Ovary (tissue), 9 donors: ENCODE measurements around the gene APBB1IP. TPM values are rescaled to one million over a fixed set of nuclear protein-coding genes. Genes with fewer than 3 reads are reported as not detected.

Experiments
- DNase-seq, 5 donors: peaks; one replicate each; pipeline ENCODE4 v3.0.0-alpha.2; 2019 to 2020
- H3K27ac ChIP-seq, 2 donors: fragments of 200-600 bp; one replicate each; pipeline versions ENCODE4 v1.5.1 to v1.8.0; 2019 to 2022
- H3K27me3 ChIP-seq: fragments of 200-600 bp; one replicate; pipeline ENCODE4 v1.8.0; 2022
- H3K36me3 ChIP-seq: fragments of 200-600 bp; sonication (generic); one replicate; pipeline ENCODE4 v1.5.1; 2019
- H3K4me1 ChIP-seq: one replicate; pipeline ENCODE4 v1.8.1; 2013; ENCODE audit warnings: mild to moderate bottlenecking, moderate library complexity; ENCODE audit not compliant: insufficient read depth
- H3K4me3 ChIP-seq: fragments of 200-600 bp; sonication (generic); one replicate; pipeline ENCODE4 v1.5.1; 2017
- H3K9me3 ChIP-seq, 2 donors: fragments of 200-600 bp in 1 of 2; sonication (generic) in 1 of 2; one replicate each; pipeline versions ENCODE4 v1.5.1 to v1.8.1; 2013 to 2019; ENCODE audit warnings: mild to moderate bottlenecking in 1 of 2, moderate library complexity in 1 of 2
- CTCF ChIP-seq, 3 donors: fragments of 450-650 bp in 2 of 3; fragments of 200-600 bp in 1 of 3; IDR thresholded peaks; one replicate each; pipeline versions ENCODE4 v1.5.1 to v1.8.0; 2016 to 2022; ENCODE audit warnings: antibody characterized with exemption in 3 of 3, mild to moderate bottlenecking in 1 of 3
- EP300 ChIP-seq: sonication (generic); formaldehyde crosslinking; IDR thresholded peaks from one replicate; pipeline ENCODE4 v1.6.1; 2017; ENCODE audit warnings: antibody characterized with exemption
- POLR2A ChIP-seq: fragments of 450-650 bp; IDR thresholded peaks from one replicate; pipeline ENCODE4 v1.6.1; 2017; ENCODE audit warnings: antibody characterized with exemption, mild to moderate bottlenecking, moderate library complexity
- WGBS, 3 donors: extraction: QIAGEN DNeasy Blood & Tissue Kit in 1 of 3; methylation state at CpG; one replicate each; pipeline versions ENCODE4 v1.1.5 to v1.1.7; 2013 to 2017; 5-methylcytosine and 5-hydroxymethylcytosine counted together
- intact Hi-C, 4 donors: fragments of 100-400 bp; cut with DNase I; formaldehyde crosslinking; loops; one replicate each; pipeline versions ENCODE4 v1.11.0 to v1.15.1; 2022 to 2023
- polyA plus RNA-seq, 2 donors: library from polyadenylated mRNA; stranded (reverse); fragments of 200-250 nt in 1 of 2; fragments of 350-450 nt in 1 of 2; fragmentation: Illumina TruSeq in 1 of 2; extraction: RNeasy Lipid Tissue Mini Kit (QIAGEN cat#74804) in 1 of 2; gene quantifications; one replicate each; pipeline ENCODE4 v1.2.3, GENCODE V29; 2013 to 2014
- total RNA-seq, 7 donors: library from RNA; depleted of rRNA in 2 of 7; stranded (reverse); fragments of >200 nt in 2 of 7; fragmentation: NEBNext Ultra II Directional in 3 of 7; extraction: Animal tissue kit (Norgen Biotek cat#: 25700) in 3 of 7; gene quantifications; one replicate each; pipeline versions ENCODE4 v1.1.0 to v1.2.4, GENCODE V29; 2016 to 2023
- donor health status: DM: no; HTN: no; CAD: no; lungs with moderate emphysema.
- donor health status: DM: no; HTN: no; CAD: no.
- donor health status: Bipolar disorder and iron deficiency.
- donor health status: DM: yes; HTN: yes; CAD: no.
- donor health status: DM: no; HTN: no; CAD: no.
- donor health status: DM: yes; HTN: yes; CAD: no.

APBB1IP gene
- total and polyA plus RNA-seq, 9 donors, result 0.64 to 10.2 (median 1.8) TPM

GRCh38 chr10:26505491-26505890 is 67.3 kb downstream of the APBB1IP start:
- WGBS, 3 donors, result 89 to 95% (median 93%) methylated on average over 5 of the region's 5 CpGs
- TF ChIP-seq CTCF (IDR thresholded peaks at IDR 0.05), result no peak
- no peak for TF ChIP-seq POLR2A
- TF ChIP-seq EP300, result no peak
- no peaks in the 10 kb centered on the region for H3K27me3 ChIP-seq

GRCh38 chr10:26506736-26507135 is 68.6 kb downstream of the APBB1IP start:
- no peaks in the 10 kb centered on the region for H3K27me3 ChIP-seq

More at GRCh38 chr10:26505491-26505890, 67.3 kb downstream of the APBB1IP start:
- Histone ChIP-seq H3K9me3 (no peaks in the 10 kb centered on the region), H3K4me1 (no peaks in the 10 kb centered on the region), H3K27ac (no peak overlapping the region), H3K4me3 (no peak overlapping the region), H3K36me3 (no peaks in the 10 kb centered on the region)
- DNase-seq, result no peak
- intact Hi-C loops, result no loop called here

GRCh38 chr10:26507441-26507840 is 69.3 kb downstream of the APBB1IP start:
- H3K4me1 ChIP-seq, result no peaks in the 10 kb centered on the region
- no peak overlapping the region for H3K27ac ChIP-seq
- no peaks in the 10 kb centered on the region for H3K27me3 ChIP-seq
- H3K9me3 ChIP-seq, result no peaks in the 10 kb centered on the region
- intact Hi-C loops, result no loop called here
- no peak overlapping the region for H3K4me3 ChIP-seq
- no peak for DNase-seq
- H3K36me3 ChIP-seq, result no peaks in the 10 kb centered on the region
- TF ChIP-seq CTCF (IDR thresholded peaks at IDR 0.05), result no peak
- TF ChIP-seq POLR2A, result no peak
- TF ChIP-seq EP300, result no peak

More at GRCh38 chr10:26506736-26507135, 68.6 kb downstream of the APBB1IP start:
- no peak for DNase-seq
- WGBS, 3 donors, result 58 to 80% (median 68%) methylated on average over 3 of the region's 3 CpGs
- no peaks in the 10 kb centered on the region for H3K9me3 ChIP-seq
- intact Hi-C loops, result no loop called here
- H3K4me3 ChIP-seq, result no peak overlapping the region
- no peak for TF ChIP-seq POLR2A
- no peak for TF ChIP-seq CTCF (IDR thresholded peaks at IDR 0.05)
- TF ChIP-seq EP300, result no peak
- no peaks in the 10 kb centered on the region for H3K4me1 ChIP-seq
- H3K27ac ChIP-seq, result no peak overlapping the region
- no peaks in the 10 kb centered on the region for H3K36me3 ChIP-seq

- H3K4me1 ChIP-seq, result no peaks in the 10 kb centered on the region
- H3K9me3 ChIP-seq, result no peaks in the 10 kb centered on the region
- H3K27me3 ChIP-seq, result no peaks in the 10 kb centered on the region
- H3K4me3 ChIP-seq, result no peak overlapping the region
- TF ChIP-seq CTCF (IDR thresholded peaks at IDR 0.05) (no peak), POLR2A (no peak), EP300 (no peak)
- no peak for DNase-seq
- 62 to 80% (median 72%) methylated on average over 4 of the region's 4 CpGs for WGBS, 3 donors
- H3K36me3 ChIP-seq, result no peaks in the 10 kb centered on the region
- intact Hi-C loops, result no loop called here
- no peak overlapping the region for H3K27ac ChIP-seq
These were observed 69.9 kb downstream of the APBB1IP start for GRCh38 chr10:26508016-26508415.

- intact Hi-C loops, result no loop called here
- 61 to 81% (median 81%) methylated on average over 1 of the region's 1 CpG for WGBS, 3 donors
- Histone ChIP-seq H3K27me3 (no peaks in the 10 kb centered on the region), H3K27ac (no peak overlapping the region), H3K9me3 (no peaks in the 10 kb centered on the region), H3K4me1 (no peaks in the 10 kb centered on the region), H3K36me3 (no peaks in the 10 kb centered on the region), H3K4me3 (no peak overlapping the region)
- no peak for DNase-seq
- TF ChIP-seq EP300 (no peak), POLR2A (no peak), CTCF (IDR thresholded peaks at IDR 0.05) (no peak)
These were observed 71.2 kb downstream of the APBB1IP start for GRCh38 chr10:26509307-26509706.
